ENCODE measurements around the gene CALR3. TPM values are rescaled to one million over a fixed set of nuclear protein-coding genes. Genes with fewer than 3 reads are reported as not detected.

Gene CALR3
- total RNA-seq, 3 donors from 2014 or later, result not detected

DNA sequence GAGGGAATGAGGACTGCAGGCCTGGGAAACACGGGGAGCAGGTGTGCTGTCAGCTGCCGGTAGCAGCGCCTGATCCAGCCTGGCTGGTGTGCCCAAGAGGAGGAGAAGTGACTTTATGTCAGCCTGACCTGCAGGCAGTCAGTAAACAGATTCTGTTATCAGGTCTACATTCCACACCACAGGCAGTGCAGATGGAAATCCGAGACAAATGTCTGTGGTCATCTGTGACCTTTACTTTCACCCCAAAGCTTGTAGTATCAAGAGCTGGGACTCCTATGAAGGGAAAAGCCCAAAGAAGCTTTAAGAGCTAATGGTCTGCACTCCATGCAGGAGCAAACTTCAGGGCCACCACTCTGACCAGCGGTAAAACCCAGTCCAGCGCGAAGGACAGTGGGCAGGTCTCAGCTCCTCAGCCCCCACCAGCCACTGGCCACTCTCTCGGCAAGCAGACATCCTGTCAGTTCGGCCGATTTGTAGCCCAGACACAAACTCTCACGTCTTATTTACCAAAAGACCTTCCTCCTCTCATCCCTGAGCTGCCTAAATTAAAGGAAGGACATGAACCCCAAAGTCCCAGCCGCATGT lies 31.9 kb downstream of the CALR3 start:
- Histone ChIP-seq H3K4me1 (ENCODE audit: low read depth) (peaks cover 12% of the 10 kb centered on the region), H3K36me3 (ENCODE audit: low read depth) (no peaks in the 10 kb centered on the region), H3K9me3 (no peaks in the 10 kb centered on the region), H3K4me3 (no peak overlapping the region)
- intact Hi-C loops (cut with DNase I, micrococcal nuclease), result no loop called here
- TF ChIP-seq, protein P1, sequence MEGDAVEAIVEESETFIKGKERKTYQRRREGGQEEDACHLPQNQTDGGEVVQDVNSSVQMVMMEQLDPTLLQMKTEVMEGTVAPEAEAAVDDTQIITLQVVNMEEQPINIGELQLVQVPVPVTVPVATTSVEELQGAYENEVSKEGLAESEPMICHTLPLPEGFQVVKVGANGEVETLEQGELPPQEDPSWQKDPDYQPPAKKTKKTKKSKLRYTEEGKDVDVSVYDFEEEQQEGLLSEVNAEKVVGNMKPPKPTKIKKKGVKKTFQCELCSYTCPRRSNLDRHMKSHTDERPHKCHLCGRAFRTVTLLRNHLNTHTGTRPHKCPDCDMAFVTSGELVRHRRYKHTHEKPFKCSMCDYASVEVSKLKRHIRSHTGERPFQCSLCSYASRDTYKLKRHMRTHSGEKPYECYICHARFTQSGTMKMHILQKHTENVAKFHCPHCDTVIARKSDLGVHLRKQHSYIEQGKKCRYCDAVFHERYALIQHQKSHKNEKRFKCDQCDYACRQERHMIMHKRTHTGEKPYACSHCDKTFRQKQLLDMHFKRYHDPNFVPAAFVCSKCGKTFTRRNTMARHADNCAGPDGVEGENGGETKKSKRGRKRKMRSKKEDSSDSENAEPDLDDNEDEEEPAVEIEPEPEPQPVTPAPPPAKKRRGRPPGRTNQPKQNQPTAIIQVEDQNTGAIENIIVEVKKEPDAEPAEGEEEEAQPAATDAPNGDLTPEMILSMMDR (IDR thresholded peaks at IDR 0.05), result no peak
- DNase-seq (no peak), ATAC-seq (no peak)

DNA sequence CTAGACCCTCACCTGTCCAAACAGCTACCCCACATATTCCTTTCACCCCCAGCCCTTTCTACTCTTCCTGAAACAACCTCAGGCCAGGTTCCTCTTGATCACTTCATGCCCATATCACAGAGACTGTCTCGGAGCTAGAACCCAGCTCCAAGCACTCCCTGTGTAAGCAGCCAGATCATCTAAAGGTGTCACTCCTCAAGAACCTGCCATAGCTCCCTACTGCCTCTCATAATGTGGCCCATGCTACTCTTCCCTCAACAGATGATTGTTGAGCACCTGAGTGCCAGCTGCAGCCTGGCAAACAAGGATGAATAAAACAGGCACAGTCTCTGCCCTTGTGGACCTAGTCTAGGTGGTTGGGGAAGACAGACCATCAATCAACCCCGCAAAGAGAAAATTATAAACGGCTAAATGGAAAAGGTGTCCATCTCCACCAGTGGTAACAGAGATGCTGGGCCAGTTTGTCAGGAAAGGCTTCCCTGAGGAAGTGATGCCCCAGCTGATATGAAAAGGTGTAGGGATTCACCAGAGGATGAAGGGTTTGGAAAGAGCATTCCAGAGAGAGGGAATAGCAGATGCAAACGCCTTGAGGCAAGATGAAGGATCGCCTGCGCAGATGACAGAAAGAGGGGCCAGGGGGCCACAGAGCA lies 32.5 kb downstream of the CALR3 start:
- ATAC-seq (no peak), DNase-seq (no peak)
- Histone ChIP-seq H3K36me3 (ENCODE audit: low read depth) (no peaks in the 10 kb centered on the region), H3K9me3 (no peaks in the 10 kb centered on the region), H3K4me3 (no peak overlapping the region), H3K4me1 (ENCODE audit: low read depth) (peaks cover 15% of the 10 kb centered on the region)
- intact Hi-C loops (cut with DNase I, micrococcal nuclease), result no loop called here
- TF ChIP-seq, protein P1 (IDR thresholded peaks at IDR 0.05), result no peak

DNA sequence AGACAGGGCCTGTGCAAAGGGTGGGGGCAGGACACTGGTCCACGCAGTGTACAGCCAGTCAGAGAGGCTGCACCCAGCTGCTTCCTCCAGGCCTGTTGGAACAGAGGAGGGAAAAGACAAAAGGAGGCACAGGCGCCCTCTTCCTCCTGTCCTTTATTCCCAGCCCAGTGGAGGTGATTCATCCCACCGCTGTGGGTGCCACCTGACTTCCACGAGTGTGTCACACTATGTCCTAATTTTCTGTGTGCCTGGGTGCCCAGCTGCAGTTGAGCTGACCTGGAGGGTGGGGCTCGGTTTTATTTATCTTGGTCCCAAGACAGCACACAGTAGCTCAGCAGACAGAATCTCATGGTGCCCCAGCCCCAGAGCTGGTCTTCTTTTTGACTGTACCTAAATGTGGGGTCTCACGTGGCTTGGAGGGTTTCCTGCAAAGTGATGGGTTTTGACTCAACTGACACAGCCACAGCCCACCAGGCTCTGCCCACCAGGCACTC lies 33.2 kb downstream of the CALR3 start:
- DNase-seq (no peak), ATAC-seq (peak; percentile 74)
- H3K36me3 ChIP-seq (ENCODE audit: low read depth), result no peaks in the 10 kb centered on the region
- TF ChIP-seq, protein P1 (IDR thresholded peaks at IDR 0.05), result no peak
- intact Hi-C loops (cut with DNase I, micrococcal nuclease), result no loop called here
- H3K4me3 ChIP-seq, result no peak overlapping the region
- no peaks in the 10 kb centered on the region for H3K9me3 ChIP-seq
- H3K4me1 ChIP-seq (ENCODE audit: low read depth), result peaks cover 22% of the 10 kb centered on the region

DNA sequence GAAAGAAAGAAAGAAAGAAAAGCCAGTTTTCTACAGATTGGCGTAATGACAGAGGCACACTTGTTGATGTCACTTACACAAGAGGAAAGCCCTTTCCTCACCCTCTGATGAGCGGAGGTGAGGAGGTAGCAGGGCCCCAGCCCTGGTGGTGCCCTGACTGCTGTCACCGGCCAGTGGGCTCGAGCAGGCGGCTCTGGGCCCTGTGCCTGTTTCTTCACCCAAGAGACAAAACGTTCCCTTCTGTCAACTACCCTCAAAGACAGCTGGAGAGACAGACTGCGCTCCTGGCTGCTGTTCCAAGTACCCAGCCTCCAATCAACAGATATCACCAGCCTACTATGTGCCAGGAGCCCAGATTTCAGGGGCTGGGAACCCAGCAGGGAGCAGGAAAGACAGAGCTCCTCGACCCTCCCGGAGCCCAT lies 34.3 kb downstream of the CALR3 start:
- Histone ChIP-seq H3K4me3 (no peak overlapping the region), H3K36me3 (ENCODE audit: low read depth) (no peaks in the 10 kb centered on the region), H3K4me1 (ENCODE audit: low read depth) (peaks cover 32% of the 10 kb centered on the region), H3K9me3 (no peaks in the 10 kb centered on the region)
- TF ChIP-seq, protein P1 (IDR thresholded peaks at IDR 0.05), result no peak
- DNase-seq (no peak), ATAC-seq (no peak)
- intact Hi-C loops (cut with DNase I, micrococcal nuclease), result no loop called here

DNA sequence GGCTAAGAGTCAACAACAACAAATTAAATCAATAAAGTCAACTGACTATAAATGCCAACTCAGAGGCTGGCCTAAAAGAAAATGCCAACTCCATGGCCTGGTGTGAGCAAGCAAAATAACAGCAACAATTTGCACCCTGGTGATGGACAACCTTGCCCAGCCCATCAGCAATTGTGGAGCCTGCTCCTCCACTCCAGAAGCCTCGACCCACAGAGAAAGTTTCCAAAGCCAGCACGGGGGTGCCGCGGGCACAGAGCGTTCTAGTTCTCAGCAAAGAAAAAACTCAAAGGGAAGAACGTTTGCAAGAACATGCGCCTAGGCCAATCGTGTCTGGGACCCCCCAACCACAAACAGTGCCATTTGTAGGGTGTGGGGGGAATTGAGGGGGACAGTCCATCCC lies 35.5 kb downstream of the CALR3 start:
- intact Hi-C loops (cut with DNase I, micrococcal nuclease), result no loop called here
- no peak overlapping the region for H3K4me3 ChIP-seq
- H3K36me3 ChIP-seq (ENCODE audit: low read depth), result no peaks in the 10 kb centered on the region
- ATAC-seq, result no peak
- H3K4me1 ChIP-seq (ENCODE audit: low read depth), result peaks cover 32% of the 10 kb centered on the region
- DNase-seq, result no peak
- TF ChIP-seq, protein P1 (IDR thresholded peaks at IDR 0.05), result no peak
- no peaks in the 10 kb centered on the region for H3K9me3 ChIP-seq

Measured in mucosa of descending colon (tissue), 3 donors.